ENCODE data around the gene ACSL3. TPM values are rescaled to one million over a fixed set of nuclear protein-coding genes. Genes with fewer than 3 reads are reported as not detected.
"Not testable (repeated sequence)": the region's sequence is repeated elsewhere in the genome, so short reads cannot be mapped to it uniquely, and the experiment has no call there.

The ACSL3 gene
- polyA plus RNA-seq, 1 donor from 2014 or later, result 119 TPM

DNA sequence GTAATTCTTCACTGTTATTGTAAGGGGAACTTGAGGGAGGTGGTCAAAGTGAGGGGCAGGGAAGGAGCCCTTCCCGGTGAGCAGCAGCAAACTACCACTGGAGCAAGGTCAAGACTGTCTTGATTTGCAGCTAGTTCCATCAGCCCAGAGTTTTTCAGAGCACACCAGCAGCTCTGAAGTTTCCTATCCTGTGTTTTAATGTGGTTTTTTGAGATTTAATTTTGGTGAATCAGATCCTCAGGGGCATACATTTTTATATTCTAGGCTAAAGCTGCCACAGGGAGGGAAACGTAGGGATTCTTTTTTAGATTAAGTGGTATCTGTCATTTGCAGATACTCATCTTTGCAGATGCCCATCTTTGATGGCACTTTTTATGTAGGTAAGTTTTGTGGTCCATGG is 124.1 kb downstream of the ACSL3 start:
- no peak for TF ChIP-seq EP300 (conservative IDR thresholded peaks at IDR 0.05; ENCODE audit: poor library complexity, severe bottlenecking)
- Histone ChIP-seq H3K4me2 (ENCODE audit: low read length) (no peak overlapping the region), H3K4me3 (ENCODE audit: low read length) (no peak overlapping the region), H3K27ac (ENCODE audit: low read length) (no peak overlapping the region), H3K9me3 (ENCODE audit: low read length) (no peaks in the 10 kb centered on the region), H3K9ac (ENCODE audit: low read length) (no peak overlapping the region), H3F3A (ENCODE audit: insufficient read depth, low read length, poor library complexity, severe bottlenecking) (no peaks in the 10 kb centered on the region), H2AFZ (ENCODE audit: low read depth, low read length) (no peak overlapping the region), H4K20me1 (ENCODE audit: insufficient read depth) (no peaks in the 10 kb centered on the region), H3K36me3 (ENCODE audit: insufficient read depth, low read length) (no peaks in the 10 kb centered on the region), H3K79me2 (replicated peaks; ENCODE audit: insufficient read depth, low read length) (no peaks in the 10 kb centered on the region), H3K27me3 (ENCODE audit: insufficient read depth, low read depth, low read length) (no peaks in the 10 kb centered on the region), H3K9me2 (ENCODE audit: insufficient read depth, low read length) (no peaks in the 10 kb centered on the region)

DNA sequence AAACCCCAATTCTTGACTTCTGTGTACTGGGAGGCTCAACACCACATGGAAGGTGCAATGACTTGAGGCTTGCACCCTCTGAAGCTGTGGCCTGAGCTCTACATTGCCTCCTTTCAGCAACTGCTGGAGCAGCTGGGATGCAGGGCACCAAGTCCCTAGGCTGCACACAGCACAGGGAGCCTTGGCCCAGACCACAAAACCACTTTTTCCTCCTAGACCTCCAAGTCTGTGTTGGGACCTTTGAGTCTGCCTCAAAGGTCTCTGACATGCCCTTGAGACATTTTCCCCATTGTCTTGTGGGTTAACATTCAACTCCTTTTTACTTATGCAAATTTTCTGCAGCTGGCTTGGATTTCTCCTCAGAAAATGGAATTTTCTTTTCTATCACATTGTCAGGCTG is 128.6 kb downstream of the ACSL3 start:
- Histone ChIP-seq H3K9me3 (ENCODE audit: low read length) (no peaks in the 10 kb centered on the region), H3F3A (ENCODE audit: insufficient read depth, low read length, poor library complexity, severe bottlenecking) (no peaks in the 10 kb centered on the region), H4K20me1 (ENCODE audit: insufficient read depth) (no peaks in the 10 kb centered on the region), H3K27ac (ENCODE audit: low read length) (no peak overlapping the region), H3K9me2 (ENCODE audit: insufficient read depth, low read length) (no peaks in the 10 kb centered on the region), H3K4me2 (ENCODE audit: low read length) (no peak overlapping the region), H3K27me3 (ENCODE audit: insufficient read depth, low read depth, low read length) (no peaks in the 10 kb centered on the region), H2AFZ (ENCODE audit: low read depth, low read length) (no peak overlapping the region), H3K36me3 (ENCODE audit: insufficient read depth, low read length) (no peaks in the 10 kb centered on the region), H3K4me3 (ENCODE audit: low read length) (no peak overlapping the region), H3K79me2 (replicated peaks; ENCODE audit: insufficient read depth, low read length) (no peaks in the 10 kb centered on the region), H3K9ac (ENCODE audit: low read length) (no peak overlapping the region)
- TF ChIP-seq POLR2AphosphoS5 (IDR thresholded peaks at IDR 0.05) (no peak), EZH2 (IDR thresholded peaks at IDR 0.05; ENCODE audit: borderline replicate concordance, insufficient read depth, low read length, poor library complexity, severe bottlenecking) (no peak), SMC3 (conservative IDR thresholded peaks at IDR 0.05; ENCODE audit: poor library complexity) (no peak), MXI1 (conservative IDR thresholded peaks at IDR 0.05; ENCODE audit: poor library complexity, severe bottlenecking) (no peak)
- TF ChIP-seq, protein P1, sequence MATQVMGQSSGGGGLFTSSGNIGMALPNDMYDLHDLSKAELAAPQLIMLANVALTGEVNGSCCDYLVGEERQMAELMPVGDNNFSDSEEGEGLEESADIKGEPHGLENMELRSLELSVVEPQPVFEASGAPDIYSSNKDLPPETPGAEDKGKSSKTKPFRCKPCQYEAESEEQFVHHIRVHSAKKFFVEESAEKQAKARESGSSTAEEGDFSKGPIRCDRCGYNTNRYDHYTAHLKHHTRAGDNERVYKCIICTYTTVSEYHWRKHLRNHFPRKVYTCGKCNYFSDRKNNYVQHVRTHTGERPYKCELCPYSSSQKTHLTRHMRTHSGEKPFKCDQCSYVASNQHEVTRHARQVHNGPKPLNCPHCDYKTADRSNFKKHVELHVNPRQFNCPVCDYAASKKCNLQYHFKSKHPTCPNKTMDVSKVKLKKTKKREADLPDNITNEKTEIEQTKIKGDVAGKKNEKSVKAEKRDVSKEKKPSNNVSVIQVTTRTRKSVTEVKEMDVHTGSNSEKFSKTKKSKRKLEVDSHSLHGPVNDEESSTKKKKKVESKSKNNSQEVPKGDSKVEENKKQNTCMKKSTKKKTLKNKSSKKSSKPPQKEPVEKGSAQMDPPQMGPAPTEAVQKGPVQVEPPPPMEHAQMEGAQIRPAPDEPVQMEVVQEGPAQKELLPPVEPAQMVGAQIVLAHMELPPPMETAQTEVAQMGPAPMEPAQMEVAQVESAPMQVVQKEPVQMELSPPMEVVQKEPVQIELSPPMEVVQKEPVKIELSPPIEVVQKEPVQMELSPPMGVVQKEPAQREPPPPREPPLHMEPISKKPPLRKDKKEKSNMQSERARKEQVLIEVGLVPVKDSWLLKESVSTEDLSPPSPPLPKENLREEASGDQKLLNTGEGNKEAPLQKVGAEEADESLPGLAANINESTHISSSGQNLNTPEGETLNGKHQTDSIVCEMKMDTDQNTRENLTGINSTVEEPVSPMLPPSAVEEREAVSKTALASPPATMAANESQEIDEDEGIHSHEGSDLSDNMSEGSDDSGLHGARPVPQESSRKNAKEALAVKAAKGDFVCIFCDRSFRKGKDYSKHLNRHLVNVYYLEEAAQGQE (IDR thresholded peaks at IDR 0.05; ENCODE audit: borderline replicate concordance), result no peak

DNA sequence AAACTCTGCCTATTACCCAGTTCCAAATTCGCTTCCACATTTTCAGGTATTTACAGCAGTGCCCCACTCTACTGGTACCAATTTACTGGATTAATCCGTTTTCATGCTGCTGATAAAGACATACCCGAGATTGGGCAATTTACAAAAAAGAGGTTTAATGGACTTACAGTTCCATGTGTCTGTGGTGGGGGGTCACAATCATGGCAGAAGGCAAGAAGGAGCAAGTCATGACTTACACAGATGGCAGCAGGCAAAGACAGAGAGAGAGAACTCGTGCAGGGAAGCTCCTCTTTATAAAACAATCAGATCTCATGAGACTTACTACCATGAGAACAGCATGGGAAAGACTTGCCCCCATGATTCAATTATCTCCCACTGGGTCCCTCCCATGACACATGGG is 129.4 kb downstream of the ACSL3 start:
- not testable (repeated sequence) for H3K27ac ChIP-seq (ENCODE audit: low read length); H4K20me1 ChIP-seq (ENCODE audit: insufficient read depth); H3K79me2 ChIP-seq (replicated peaks; ENCODE audit: insufficient read depth, low read length); H3K4me2 ChIP-seq (ENCODE audit: low read length); H3K4me3 ChIP-seq (ENCODE audit: low read length); H3K9ac ChIP-seq (ENCODE audit: low read length); H3K9me3 ChIP-seq (ENCODE audit: low read length); H3F3A ChIP-seq (ENCODE audit: insufficient read depth, low read length, poor library complexity, severe bottlenecking); H2AFZ ChIP-seq (ENCODE audit: low read depth, low read length); H3K9me2 ChIP-seq (ENCODE audit: insufficient read depth, low read length); H3K27me3 ChIP-seq (ENCODE audit: insufficient read depth, low read depth, low read length); H3K36me3 ChIP-seq (ENCODE audit: insufficient read depth, low read length)

DNA sequence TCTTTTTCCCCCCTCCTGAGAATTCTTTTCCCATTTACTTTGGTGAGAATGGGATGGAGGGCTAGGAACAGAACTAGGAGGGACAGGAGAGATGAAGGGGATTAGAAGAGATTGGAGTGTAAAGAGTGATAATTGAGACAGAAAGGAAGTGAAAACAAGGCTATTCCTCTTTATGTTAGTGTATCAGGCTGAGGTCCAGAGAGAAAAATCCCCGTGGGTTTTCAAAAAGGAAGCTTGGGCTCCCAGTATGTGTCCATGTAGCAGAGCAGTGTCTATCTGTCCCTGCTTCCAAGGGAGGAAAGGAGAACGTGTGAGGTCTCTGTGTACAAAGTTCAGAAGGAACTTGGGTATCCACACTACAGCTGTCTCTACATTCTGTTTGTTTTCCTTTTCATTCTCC is 131.3 kb downstream of the ACSL3 start:
- no peaks in the 10 kb centered on the region for H3K79me2 ChIP-seq (replicated peaks; ENCODE audit: insufficient read depth, low read length)
- H3K4me2 ChIP-seq (ENCODE audit: low read length), result no peak overlapping the region
- H4K20me1 ChIP-seq (ENCODE audit: insufficient read depth), result no peaks in the 10 kb centered on the region
- H3K9me3 ChIP-seq (ENCODE audit: low read length), result no peaks in the 10 kb centered on the region
- no peaks in the 10 kb centered on the region for H3K9me2 ChIP-seq (ENCODE audit: insufficient read depth, low read length)
- H2AFZ ChIP-seq (ENCODE audit: low read depth, low read length), result no peak overlapping the region
- no peaks in the 10 kb centered on the region for H3K27me3 ChIP-seq (ENCODE audit: insufficient read depth, low read depth, low read length)
- H3F3A ChIP-seq (ENCODE audit: insufficient read depth, low read length, poor library complexity, severe bottlenecking), result no peaks in the 10 kb centered on the region
- no peaks in the 10 kb centered on the region for H3K36me3 ChIP-seq (ENCODE audit: insufficient read depth, low read length)
- H3K4me3 ChIP-seq (ENCODE audit: low read length), result no peak overlapping the region
- no peak overlapping the region for H3K9ac ChIP-seq (ENCODE audit: low read length)
- no peak overlapping the region for H3K27ac ChIP-seq (ENCODE audit: low read length)
- TF ChIP-seq EP300 (conservative IDR thresholded peaks at IDR 0.05; ENCODE audit: poor library complexity, severe bottlenecking), result no peak
- TF ChIP-seq EZH2 (IDR thresholded peaks at IDR 0.05; ENCODE audit: borderline replicate concordance, insufficient read depth, low read length, poor library complexity, severe bottlenecking), result no peak

Other genes with a start within 250 kb of the ACSL3 start
- 15.2 and 15.3 TPM in 2 replicates for gene FARSB, start 204.9 kb upstream of the ACSL3 start, polyA plus RNA-seq
- gene MOGAT1, start 189.4 kb upstream of the ACSL3 start, polyA plus RNA-seq, result not detected in 2 replicates
- gene KCNE4, start 191.2 kb downstream of the ACSL3 start, polyA plus RNA-seq, result 0.32 TPM in 1 of 2 replicates, not detected in the other

Measured in neural cell (in vitro differentiated cells).